GM03348 (cell line): ENCODE results near the gene SH3PXD2A.

Experiments
- DNase-seq: peaks from one replicate; pipeline ENCODE4 v3.0.0; 2012; ENCODE audit warnings: low spot score

Gene SH3PXD2A

DNA sequence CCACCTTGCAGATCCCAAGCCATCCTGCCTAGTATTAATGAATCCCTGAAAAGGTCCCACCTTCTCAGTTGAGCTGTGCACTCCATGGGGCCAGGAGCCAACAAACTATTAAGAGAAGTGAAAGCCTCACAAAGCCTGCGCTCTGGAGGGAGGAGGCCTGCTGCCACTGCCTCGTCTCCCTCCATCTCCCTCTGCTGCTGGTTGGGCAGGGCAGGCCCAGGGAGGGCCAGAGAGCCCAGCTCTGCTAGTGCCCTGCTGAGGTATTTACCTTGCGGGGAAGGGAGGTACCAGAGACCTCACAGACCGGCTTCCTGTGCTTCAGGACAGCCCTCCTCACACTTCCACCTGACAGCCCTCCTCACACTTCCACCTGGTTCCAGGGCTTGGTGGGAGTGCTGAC lies 171.5 kb downstream of the SH3PXD2A start:
- no peak for DNase-seq

DNA sequence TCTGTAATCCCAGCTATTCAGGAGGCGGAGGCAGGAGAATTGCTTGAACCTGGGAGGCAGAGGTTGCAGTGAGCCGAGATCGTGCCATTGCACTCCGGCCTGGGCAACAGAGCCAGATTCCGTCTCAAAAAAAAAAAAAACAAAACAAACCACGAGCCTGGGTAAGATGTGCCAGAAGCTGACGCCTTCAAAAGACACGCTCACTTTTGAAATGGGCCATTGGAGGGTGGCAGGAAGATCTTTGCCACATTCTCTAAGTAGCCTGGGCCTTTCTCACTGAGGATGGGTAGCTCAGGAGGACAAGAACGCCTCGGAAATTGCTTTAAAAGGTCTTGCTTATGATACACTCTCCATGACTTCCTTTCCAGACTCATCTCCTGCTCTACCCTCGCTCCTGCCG lies 172.7 kb downstream of the SH3PXD2A start:
- no peak for DNase-seq

DNA sequence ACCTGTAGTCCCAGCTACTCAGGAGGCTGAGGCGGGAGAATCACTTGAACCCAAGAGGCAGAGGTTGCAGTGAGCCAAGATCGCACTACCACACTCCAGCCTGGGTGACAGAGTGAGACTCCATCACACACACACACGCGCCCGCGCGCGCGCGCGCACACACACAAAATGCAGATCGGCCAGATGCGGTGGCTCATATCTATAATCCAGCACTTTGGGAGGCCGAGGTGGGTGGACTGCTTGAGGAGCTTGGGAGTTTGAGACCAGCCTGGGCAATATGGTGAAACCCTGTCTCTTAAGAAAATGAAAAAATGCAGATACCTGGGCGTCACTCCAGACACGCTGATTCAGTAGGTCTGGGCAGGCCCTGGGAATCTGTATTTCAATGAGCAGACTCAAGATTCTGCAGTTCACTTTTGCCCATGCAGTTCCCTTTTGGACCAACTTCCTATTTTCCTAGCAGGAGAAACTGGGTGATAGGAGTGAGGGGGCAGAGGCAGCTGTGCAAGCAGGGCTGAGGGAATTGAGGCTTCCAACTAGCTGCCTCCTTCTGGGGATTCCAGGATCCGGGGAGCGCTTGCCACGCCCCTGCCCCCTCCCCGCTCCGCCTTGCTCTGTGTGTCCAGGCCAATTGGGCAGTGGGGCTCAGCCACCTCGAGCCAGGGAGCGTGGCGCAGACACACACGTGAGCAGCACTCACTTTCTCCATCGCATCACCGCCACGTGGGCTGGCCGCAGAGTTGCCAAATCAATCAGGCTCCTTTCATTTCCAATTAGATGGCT lies 173.6 kb downstream of the SH3PXD2A start:
- DNase-seq = peak; percentile 68

DNA sequence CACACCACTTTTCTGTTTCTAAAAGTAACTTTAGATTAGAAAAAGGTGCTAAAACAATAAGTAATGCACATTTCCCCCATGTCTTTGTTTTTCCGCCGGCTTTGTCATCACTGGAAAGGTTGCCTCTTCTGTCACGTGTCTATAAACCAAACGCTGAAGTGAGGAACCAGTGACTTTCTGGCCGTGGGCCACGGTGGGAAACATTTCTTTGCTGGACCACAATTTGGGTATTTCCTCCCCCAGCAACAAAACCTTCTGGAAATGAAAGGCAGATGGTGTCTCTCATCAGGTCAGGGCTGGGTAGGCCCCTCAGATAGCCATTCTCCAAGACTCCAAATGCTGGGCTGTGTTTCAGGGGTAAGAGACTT lies 174.5 kb downstream of the SH3PXD2A start:
- peak; percentile 47 for DNase-seq

DNA sequence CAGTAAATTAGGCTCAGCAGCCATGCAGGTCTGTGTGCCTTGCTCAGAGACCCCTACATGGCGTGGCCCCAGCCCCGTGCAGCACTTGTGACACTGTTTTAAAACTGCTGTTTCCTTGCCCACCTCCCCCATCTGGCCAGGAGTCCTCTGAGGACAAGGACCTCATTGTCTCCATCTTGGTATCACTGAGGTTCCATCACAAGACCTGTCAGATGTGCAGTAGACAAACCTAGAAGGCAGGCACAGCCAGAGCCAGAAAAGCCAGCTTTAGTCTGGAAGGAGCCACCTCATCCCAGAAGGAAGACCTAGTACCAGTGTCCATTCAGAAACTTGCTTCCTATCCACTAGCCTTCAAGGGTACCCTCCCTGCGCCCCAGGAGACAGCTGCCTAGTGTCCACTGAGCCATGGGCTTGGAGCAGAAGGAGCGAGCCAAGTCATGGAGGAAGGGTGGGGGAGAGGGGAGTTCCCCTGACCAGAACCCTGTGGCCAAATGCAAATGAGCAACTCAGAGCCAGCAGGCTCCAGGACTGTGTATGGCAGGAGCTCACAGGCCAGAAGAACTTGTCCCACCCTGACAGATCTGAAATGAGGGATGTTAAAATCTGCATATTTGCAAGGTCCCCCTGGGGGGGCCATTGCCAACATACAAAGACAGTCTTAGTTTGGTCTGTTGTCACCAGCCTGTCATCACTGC lies 176.1 kb downstream of the SH3PXD2A start:
- no peak for DNase-seq

DNA sequence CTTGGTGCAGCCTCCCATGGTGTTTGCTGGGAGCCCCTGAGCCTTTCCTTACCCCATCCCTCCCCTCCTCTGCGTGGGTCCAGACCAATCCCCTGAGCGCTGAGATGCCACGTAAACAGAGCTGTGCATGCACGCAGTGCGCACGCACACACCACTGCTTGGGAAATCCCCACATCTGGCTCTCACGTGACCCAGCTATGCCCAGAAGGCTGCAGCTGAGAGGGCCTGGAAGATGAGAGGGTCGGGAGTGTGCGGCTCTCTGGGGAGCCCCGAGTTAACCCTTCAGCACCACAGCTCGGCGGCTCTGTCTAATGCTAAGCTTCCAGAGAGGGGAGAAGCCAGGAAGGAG lies 177.2 kb downstream of the SH3PXD2A start:
- peak; percentile 96 for DNase-seq

DNA sequence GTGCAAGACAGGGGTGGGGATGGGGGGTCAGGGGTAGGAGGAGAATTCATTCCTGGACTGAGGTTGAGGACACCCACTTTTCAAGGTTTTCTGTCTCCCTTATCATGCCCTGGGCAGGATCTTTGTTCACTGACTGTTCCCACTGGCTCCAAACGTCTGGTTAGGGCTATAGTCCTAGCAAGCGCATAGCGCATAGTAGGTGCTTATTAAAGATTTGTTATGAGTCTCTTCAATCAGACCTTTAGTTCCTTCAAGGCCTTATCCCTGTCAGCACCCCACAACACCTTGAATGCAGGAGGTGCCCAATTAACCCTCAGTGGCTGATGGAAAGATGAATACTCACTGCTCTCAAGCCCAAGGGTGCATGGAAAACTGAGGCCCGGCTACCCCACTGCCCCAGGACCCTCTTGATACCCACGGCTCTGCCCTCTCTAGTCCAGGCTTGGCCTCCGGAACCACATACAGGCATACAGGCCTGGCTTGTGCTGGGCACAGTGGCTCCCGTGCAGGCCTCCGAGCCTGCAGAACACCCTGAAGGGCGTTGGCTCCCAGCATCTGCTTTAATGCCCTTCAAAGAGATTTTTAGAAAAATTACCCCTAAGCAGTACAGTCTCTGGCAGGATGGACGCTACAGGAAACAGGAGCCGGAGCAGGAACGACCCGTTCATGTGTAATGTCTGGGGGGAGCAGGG lies 177.7 kb downstream of the SH3PXD2A start:
- no peak for DNase-seq

DNA sequence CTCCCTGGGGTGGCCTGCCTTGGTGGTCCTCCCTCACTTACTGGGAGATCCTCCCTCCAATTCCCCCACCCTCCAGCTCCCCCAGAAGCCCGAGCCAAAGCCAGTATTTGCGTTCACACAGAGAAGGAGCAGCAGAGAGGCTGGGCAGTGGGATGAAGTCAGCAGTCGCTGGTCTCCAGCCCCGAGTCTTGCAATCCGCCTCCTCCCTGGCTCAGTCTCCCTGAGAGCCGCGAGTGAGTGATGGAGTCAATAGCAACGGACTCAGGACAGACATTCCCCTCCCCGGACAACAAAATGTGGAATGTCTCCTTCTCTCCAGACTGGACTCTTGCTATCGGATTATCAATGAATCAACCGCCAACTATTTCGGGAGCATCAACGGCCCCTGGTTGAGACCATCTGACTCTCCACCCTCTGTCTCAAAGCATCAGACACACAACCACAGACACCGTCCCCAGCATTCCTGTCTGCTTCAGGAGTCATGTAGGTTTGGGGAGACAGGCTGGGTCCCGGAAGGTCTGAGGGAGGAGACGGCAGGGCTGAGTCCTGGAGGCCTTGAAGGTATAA lies 178.4 kb downstream of the SH3PXD2A start:
- DNase-seq = peak; percentile 91

DNA sequence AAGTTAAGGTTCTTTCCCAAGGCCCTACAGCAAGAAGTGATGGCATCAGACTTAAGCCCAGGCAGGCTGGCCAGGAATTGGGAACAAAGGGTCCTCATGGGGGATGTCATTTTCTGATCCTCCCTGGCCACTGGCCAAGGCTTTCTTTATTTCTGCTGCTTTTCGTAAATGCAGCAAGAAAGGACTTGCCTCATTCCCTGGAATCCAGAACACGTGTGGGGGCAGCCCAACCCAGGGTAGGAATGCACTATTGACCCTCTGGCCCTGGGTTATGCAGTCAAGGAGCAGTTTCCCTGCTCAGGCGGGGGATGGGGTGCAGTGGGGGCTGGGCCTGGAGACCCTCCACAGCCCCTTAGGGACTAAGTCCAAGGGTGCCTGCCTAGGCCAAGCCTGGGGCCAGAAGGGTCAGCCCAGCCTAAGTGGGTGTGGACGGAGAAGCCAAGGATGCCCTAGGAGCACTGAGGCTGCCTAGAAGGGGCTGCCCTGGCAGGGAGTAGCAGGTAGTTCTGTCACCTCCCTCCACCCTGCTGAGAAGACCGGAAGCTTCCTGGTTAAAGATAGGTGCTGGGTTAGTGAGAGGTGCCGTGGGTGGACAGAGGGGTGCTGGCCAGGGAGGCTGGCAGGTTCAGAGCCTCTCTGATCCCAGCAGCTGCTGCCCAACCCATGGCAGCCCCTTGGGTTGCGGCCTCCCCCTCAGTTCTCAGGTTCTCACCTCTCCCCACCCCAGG lies 179.2 kb downstream of the SH3PXD2A start:
- peak; percentile 80 for DNase-seq

DNA sequence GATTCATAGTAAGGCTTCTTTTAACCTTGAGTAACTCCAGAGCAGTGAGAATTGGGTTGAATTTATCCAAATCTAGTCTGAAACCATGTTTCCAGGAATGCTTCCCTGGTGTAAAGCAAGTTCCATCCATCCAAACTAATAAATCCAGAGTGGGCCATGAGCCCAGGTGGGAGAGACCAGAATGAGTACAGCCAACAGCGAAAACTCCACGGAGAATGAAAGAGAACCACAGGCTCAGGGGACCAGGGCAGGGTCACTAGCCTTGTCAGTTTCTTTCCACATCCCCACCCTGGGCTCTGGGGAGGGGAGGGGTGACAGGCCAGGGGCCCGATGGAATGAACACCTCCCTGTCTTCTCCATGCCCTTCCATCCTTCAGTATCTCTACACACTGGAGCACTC lies 181.8 kb downstream of the SH3PXD2A start:
- DNase-seq = no peak

DNA sequence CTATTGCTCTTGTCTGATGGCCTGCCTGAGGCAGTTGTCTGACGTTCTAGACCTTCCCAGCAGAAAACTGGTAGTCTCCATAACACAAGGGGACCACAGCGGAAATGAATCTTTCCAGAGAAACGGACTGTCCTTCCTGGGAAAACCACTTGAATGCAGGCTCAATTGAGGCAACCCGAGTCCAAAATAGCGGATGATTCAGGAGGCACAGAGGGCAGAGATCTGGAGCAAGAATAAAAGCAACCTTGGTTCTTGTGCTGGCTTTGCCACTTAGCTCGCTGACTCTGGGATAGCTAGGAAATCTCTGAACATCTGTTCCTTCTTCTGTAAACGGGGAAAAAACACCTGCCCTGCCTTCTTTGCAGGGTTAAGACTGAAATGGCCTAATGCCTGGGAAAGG lies 183.0 kb downstream of the SH3PXD2A start:
- DNase-seq = no peak

DNA sequence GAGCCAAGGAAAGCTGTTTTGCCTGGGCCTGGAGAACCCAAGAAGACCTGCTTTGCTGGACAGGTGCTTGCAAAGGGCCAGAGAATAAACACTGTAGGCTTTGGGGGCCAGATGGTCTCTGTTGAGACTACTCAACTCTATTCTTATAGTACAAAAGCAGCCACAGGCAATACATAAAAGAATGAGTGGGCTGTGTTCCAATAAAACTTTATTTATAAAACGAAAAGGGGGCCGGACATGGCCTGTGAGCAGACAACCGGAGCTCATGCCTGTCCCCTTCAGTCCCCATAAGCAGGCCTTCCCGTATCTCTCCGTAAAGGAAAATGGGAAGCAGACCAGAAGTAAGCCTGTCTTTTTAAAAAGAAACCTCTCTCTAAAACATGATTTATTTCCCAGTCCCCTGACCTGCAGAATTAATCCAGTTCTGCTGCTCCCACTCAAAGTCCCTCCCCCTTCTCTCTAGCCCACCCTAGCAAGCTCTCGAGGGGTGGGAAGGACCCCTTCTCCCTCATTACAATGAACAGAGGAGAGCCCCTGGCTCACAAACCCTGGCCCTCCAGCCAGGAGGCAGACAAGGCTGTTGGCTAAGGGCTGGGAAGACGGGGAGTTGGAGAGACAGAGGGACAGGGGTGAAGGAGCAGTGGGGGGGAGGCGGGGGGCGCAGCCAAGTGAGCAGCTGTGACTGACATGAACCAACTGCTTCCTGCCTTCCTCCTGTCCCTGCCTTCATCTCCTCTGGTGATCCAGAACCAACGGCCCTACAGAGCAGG lies 184.1 kb downstream of the SH3PXD2A start:
- no peak for DNase-seq

DNA sequence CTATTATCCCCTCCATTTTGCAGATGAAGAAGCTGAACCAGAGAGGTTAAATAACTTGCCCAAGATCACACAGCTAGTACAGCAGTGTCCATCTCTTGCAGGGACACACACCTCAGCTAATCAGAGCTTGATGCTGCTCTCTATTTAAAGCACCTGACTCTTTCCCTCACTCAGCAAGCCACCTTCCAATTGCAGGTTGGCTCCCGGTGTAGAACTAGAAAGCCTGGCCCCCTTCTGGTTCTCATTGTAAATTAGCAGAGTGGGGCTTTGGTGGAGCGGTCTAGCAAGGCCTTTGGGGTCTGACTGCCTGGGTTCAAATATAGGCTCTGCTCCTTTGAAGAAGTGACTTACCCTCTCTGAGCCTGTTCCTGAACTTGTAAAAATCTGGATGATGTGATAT lies 185.4 kb downstream of the SH3PXD2A start:
- DNase-seq = no peak

DNA sequence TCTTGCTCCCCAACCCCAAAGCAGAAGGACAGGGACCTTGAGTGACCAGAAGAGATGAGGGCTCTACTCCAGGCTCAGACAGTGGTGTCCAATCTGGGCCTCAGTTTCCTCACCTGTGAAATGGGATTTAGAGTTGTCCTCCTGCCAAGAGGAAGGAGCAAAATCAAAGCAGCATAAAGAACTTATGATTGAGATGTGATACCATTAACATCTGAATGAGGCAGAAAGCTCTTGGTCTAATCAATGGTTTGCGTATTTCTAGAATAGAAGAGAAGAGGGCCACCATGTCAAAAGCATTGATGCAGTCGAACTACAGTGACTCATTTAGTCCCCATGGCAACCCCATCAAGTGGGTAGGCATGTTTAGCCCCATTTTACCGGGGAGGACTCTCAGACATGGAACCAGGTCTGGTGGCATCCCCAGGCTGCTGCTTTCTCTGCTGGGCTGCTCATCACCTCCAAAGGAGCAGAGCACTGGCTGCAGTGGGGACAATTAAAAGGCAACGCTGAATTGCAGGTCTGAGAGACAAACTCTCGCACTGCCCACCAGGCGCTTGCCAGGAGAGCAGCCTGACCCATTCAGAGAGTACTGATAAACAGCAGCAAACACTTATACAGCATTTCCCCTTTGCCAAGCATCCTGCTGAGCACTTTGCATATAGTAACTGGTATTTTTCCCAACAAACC lies 186.0 kb downstream of the SH3PXD2A start:
- DNase-seq = no peak

DNA sequence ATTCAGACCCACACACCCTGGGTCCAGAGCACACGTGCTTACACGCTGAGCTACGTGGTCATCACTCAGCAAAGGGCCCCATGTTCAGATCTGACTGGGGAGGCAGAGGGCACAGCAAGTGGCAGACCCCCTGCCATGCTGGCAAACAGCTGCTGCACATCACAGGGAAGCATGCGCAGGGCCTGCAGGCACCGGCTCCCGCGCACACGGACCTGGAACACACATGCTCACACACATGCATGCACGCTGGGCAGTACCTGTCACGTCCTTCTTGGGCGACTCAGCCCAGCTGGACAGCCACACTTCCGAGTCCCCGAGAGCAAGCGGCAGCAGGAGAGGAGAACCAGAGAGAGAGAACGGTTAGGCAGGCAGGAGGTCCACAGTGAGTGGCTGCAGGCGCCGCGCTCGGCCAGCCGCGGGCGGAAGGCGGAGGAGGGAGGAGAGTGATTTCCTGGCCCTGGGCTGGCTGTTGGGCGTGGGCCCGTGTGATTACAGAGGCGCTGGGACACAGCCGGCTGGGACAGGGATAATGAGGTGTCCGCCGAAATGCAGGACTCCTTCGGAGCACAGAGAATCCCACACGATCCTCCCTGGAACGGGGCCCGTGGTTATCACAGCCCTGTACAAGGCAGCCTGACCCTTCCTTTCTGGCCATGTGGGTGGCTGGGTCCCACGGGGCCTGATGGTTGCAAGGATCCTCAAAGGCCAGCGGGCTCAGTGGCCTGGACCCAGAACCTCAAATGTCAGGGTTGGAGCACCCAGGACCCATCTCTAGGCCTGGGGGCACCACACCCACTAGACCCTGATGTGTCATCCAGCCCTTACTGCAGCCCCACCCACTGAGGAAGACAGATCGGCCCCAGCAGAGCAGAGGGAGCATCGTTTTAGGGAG lies 186.8 kb downstream of the SH3PXD2A start:
- peak; percentile 87 for DNase-seq

DNA sequence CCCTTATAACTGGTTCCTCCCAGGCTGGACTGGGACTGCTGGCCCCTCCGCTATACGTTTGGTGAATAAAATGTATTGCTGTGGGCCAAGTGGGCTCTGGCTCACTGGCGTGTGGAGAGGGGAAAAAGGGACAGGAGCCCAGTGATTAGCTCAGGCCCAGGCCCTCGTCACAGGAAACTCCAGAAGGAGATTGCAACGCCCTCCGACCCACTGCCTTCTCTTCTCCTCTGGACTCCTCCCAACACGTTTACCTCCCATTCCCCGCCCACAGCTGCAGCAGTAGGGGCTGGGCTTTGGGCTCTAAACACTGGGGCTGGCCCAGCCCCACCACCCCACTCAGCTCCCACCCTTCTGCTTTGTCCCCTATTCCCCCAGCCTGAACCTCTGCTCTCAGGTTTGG lies 188.0 kb downstream of the SH3PXD2A start:
- peak; percentile 56 for DNase-seq

DNA sequence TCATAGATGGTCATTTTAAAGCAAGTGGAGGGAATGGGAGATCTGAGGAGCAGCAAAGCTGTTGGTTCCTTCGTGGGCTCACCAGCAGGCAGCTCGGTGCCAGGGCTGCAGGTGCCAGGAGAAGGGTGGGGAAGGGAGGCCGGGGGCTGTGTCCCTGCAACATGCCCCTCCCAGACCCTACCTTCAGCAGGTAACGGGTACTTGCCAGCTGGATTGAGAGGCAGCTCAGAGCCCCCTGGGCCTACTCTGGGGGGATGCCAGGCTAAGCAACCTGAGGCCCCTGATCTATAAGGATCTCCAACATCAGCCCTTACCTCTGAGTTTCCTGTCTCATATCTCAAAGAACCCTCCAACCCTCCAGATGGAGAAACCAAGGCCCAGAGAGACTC lies 188.6 kb downstream of the SH3PXD2A start:
- DNase-seq = no peak

DNA sequence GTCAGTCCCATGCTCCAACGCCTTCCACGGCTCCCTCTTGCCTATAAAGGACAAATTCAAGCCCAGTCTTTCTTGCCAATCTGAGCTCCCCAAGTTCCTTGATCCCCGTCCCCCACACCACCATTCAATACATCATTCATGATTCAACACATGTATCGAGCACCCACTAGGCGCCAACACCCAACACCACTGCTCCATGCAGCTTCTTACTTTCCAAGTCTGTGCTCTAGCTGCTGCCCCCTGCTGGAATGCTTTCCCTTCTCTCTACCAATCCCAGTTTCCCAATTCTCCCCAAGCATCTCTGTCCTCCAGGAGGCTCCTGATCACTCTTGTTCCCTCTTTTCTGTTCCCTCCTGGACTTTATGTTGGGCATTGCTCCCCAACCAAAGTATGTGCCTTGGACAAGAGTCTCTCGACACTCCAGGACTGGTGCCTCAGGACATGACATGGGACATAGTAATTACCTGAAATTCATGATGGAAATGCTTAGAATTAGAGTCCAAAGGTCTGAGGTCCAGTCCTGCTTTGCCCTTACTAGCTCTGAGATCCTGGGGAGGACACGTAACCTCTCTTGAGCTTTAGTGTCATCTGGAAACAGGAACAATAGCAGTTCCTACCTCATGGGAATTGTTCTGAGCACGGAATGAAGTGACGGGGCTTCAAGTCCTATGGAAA lies 189.2 kb downstream of the SH3PXD2A start:
- DNase-seq = peak; percentile 53

DNA sequence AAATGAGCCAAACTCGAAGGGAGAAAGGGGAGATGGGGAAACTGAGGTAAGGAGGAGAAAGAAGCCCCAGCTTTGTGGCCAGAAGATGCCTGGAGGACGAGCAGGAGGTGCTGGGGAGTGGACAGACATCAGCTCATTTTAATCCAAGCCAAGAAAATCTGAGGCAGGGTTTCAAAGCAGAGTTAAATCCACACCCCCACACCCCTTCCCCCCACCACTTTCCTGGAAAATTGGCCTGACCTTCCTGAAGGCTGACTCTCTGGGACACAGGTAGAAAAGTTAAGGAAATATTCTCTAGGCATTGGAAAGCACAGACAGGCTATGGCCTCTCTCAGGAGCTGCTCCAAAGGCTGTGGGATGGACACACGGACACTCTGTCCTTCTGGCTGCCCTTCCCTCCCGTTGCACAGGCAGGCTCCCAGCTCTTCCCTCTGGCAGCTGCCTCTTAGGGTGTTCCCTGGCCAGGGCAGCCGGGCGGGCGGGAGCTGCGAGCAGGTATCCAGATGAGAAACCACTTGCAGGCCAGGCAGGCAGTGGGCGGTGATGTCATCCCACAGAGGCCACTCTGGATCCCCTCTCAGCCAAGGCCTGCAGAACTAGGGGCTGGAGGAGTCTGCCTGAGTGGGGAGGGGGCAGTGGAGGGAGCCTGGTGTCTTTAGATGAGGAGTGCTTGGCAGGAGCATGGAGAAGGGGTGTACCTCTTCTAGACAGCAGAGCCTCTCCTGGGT lies 190.1 kb downstream of the SH3PXD2A start:
- DNase-seq = no peak
